Sigmoid colon (tissue), 7 donors: Measurements from ENCODE around the gene AQP6. TPM values are rescaled to one million over a fixed set of nuclear protein-coding genes. Genes with fewer than 3 reads are reported as not detected.

ENCODE experiments used
- DNase-seq: peaks from one replicate; pipeline ENCODE4 v3.0.0-alpha.2; 2019
- H3K27ac ChIP-seq, 4 donors: fragments of 200-600 bp; sonication (generic); one replicate each; pipeline ENCODE4 v1.5.1; 2016 to 2019; ENCODE audit warnings: mild to moderate bottlenecking in 1 of 4
- H3K27me3 ChIP-seq, 3 donors: fragments of 200-600 bp; sonication (generic); one replicate each; pipeline ENCODE4 v1.5.1; 2019; ENCODE audit warnings: mild to moderate bottlenecking in 1 of 3
- H3K36me3 ChIP-seq, 4 donors: fragments of 200-600 bp; sonication (generic); one replicate each; pipeline ENCODE4 v1.5.1; 2016 to 2019
- H3K4me1 ChIP-seq, 4 donors: fragments of 200-600 bp; sonication (generic); one replicate each; pipeline ENCODE4 v1.5.1; 2017 to 2019
- H3K4me3 ChIP-seq, 4 donors: fragments of 200-600 bp; sonication (generic); one replicate each; pipeline ENCODE4 v1.5.1; 2017 to 2019; ENCODE audit warnings: mild to moderate bottlenecking in 2 of 4, moderate library complexity in 1 of 4
- H3K9me3 ChIP-seq, 4 donors: fragments of 200-600 bp in 3 of 4; sonication (generic) in 3 of 4; one replicate each; pipeline versions ENCODE4 v1.5.1 to v1.6.1; 2013 to 2019
- EP300 ChIP-seq, 4 donors: sonication (generic); formaldehyde crosslinking; IDR thresholded peaks; one replicate each; pipeline ENCODE4 v1.6.1; 2017; ENCODE audit warnings: antibody characterized with exemption in 4 of 4
- POLR2A ChIP-seq, 2 donors: fragments of 450-650 bp; IDR thresholded peaks; one replicate each; pipeline ENCODE4 v1.6.1; 2016; ENCODE audit warnings: antibody characterized with exemption in 2 of 2, mild to moderate bottlenecking in 2 of 2, moderate library complexity in 2 of 2
- POLR2AphosphoS5 ChIP-seq, 4 donors: sonication (generic); formaldehyde crosslinking; IDR thresholded peaks; one replicate each; pipeline ENCODE4 v1.6.1; 2017; ENCODE audit warnings: antibody characterized with exemption in 4 of 4
- WGBS, 2 donors: extraction: QIAGEN DNeasy Blood & Tissue Kit; methylation state at CpG; one replicate each; pipeline ENCODE4 v1.1.7; 2013; 5-methylcytosine and 5-hydroxymethylcytosine counted together
- intact Hi-C: fragments of 100-400 bp; cut with DNase I; formaldehyde crosslinking; loops from one replicate; pipeline ENCODE4 v1.15.1; 2023
- polyA plus RNA-seq, 3 donors: library from polyadenylated mRNA; stranded (reverse); fragments of 200-250 nt; gene quantifications; one replicate each; pipeline ENCODE4 v1.2.3, GENCODE V29; 2013
- total RNA-seq, 4 donors: library from RNA; depleted of rRNA; stranded (reverse); fragments of >200 nt; gene quantifications; one replicate each; pipeline ENCODE4 v1.1.0, GENCODE V29; 2016
- TF ChIP-seq, protein P1 (sequence below), 4 experiments: fragments of 450-650 bp in 3 of 4; fragments of 200-600 bp in 1 of 4; IDR thresholded peaks; one replicate each; pipeline ENCODE4 v1.5.1; 2016 to 2019; ENCODE audit warnings: antibody characterized with exemption in 4 of 4, mild to moderate bottlenecking in 3 of 4, moderate library complexity in 2 of 4
- donor health status: healthy with polysubstance abuse.
- donor health status: Bipolar disorder and iron deficiency.
- donor health status: healthy.

AQP6 gene
- total and polyA plus RNA-seq, 7 donors, result 0.12 to 0.83 (median 0.49) TPM; not detected in 2

DNA sequence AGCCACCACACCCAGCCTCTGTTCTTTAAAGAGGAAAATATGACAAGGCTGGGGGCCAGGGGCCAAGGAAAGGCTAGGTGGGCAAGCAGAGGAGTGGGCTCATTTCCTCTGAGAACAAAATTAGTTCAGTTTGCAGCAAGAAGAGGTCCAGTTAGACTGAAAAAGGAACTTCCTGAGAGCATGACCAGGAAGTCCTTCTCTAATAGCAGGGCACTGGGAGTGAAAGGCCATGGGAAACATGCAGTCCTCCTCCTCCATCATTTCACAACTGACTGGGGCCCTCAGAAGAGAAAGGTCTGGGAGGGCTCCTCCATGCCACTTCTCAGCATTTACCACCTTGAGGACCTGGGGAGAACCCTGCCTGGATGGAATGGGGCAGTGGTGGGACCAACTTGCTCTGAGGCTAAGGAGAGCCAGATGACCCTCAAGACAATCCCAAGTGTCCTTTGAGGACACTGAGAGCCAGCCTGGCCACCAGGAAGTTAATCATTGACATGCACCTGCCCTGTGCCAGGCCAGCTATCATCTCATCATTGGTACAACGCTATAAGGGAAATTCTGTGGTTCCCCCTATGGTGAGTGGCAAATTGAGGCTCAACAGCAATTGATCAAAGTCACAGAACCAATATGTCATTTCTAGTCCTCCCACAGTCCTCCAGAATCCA is 20.2 kb upstream of the AQP6 start:
- intact Hi-C loops, result no loop called here
- no peak for DNase-seq

DNA sequence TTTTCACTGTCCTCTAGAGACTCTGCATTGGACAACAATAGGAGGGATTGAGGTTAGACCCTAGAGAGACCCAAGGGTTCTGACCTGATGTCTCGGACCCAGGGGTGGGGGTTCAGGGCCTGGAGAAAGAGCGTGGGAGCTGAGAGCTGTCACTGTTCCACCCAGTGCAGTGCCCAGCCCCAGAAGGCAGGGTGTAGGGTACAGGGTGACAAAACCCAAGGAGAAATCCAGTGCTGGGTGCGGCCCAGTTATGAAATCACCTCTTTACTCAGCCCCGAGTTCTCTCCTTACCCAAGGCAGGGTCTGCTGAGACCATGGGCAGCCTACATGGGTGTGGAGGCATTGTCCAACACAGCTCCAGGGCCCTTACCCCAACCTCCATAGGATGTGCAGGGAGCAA is 19.6 kb upstream of the AQP6 start:
- TF ChIP-seq, protein P1, sequence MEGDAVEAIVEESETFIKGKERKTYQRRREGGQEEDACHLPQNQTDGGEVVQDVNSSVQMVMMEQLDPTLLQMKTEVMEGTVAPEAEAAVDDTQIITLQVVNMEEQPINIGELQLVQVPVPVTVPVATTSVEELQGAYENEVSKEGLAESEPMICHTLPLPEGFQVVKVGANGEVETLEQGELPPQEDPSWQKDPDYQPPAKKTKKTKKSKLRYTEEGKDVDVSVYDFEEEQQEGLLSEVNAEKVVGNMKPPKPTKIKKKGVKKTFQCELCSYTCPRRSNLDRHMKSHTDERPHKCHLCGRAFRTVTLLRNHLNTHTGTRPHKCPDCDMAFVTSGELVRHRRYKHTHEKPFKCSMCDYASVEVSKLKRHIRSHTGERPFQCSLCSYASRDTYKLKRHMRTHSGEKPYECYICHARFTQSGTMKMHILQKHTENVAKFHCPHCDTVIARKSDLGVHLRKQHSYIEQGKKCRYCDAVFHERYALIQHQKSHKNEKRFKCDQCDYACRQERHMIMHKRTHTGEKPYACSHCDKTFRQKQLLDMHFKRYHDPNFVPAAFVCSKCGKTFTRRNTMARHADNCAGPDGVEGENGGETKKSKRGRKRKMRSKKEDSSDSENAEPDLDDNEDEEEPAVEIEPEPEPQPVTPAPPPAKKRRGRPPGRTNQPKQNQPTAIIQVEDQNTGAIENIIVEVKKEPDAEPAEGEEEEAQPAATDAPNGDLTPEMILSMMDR (IDR thresholded peaks at IDR 0.05), result no peak
- TF ChIP-seq EP300 (IDR thresholded peaks at IDR 0.05), result no peak
- no peak for TF ChIP-seq POLR2A (IDR thresholded peaks at IDR 0.05)
- TF ChIP-seq POLR2AphosphoS5 (IDR thresholded peaks at IDR 0.05), result no peak
- H3K4me1 ChIP-seq, result no peaks in the 10 kb centered on the region
- intact Hi-C loops, result no loop called here
- H3K36me3 ChIP-seq, result no peaks in the 10 kb centered on the region
- no peaks in the 10 kb centered on the region for H3K9me3 ChIP-seq
- no peak overlapping the region for H3K4me3 ChIP-seq
- no peak overlapping the region for H3K27ac ChIP-seq
- DNase-seq, result no peak
- H3K27me3 ChIP-seq, result peaks cover 20 to 49% (median 26%) of the 10 kb centered on the region in 3 donors
- WGBS, 2 donors, result 81 to 88% methylated on average over 4 of the region's 4 CpGs

More for the DNA sequence above, 20.2 kb upstream of the AQP6 start:
- no peak overlapping the region for H3K27ac ChIP-seq
- 29 to 73% methylated on average over 1 of the region's 1 CpG for WGBS, 2 donors
- no peaks in the 10 kb centered on the region for H3K9me3 ChIP-seq
- no peaks in the 10 kb centered on the region for H3K4me1 ChIP-seq
- H3K36me3 ChIP-seq, result no peaks in the 10 kb centered on the region
- H3K27me3 ChIP-seq, result peaks cover 20 to 43% (median 24%) of the 10 kb centered on the region in 3 donors
- H3K4me3 ChIP-seq, result no peak overlapping the region
- TF ChIP-seq EP300 (IDR thresholded peaks at IDR 0.05) (no peak), POLR2A (IDR thresholded peaks at IDR 0.05) (no peak), POLR2AphosphoS5 (IDR thresholded peaks at IDR 0.05) (no peak)
- TF ChIP-seq, protein P1 (IDR thresholded peaks at IDR 0.05), result no peak

DNA sequence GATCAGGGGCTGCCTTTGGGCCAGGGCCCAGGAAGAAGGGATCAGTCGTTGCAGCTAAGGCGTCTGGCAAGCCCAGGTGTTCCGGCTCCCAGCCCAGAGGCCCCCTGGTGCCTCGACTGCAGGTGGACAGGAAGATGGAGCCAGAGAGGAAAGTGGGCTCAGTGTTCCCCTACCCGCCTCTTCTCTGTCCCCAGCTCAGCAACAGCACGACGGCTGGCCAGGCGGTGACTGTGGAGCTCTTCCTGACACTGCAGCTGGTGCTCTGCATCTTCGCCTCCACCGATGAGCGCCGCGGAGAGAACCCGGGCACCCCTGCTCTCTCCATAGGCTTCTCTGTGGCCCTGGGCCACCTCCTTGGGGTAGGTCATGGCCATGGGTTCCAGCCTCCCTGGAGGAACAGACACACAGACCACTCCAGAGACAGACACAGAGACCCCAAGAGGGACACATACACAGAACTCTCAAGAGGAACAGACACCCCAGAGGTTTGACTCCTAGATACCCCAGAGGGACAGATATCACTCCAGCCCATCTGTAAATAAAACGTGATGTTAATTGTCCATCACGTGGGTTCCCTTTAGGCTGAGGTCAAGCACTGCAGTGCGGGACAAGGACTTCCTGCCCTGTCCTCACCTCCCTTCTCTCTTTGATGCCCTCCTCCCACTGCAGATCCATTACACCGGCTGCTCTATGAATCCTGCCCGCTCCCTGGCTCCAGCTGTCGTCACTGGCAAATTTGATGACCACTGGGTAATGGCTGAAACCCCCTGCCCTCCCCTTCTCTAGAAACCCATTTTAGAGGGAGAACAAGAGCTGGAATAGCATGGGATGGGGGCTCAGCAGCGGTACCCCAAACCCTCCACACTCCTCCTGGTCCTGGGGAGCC is 18.5 kb upstream of the AQP6 start:
- H3K27me3 ChIP-seq, result peaks cover 23 to 59% (median 36%) of the 10 kb centered on the region in 3 donors
- WGBS, 2 donors, result 76 to 88% methylated on average over 21 of the region's 21 CpGs
- no peak for DNase-seq

DNA sequence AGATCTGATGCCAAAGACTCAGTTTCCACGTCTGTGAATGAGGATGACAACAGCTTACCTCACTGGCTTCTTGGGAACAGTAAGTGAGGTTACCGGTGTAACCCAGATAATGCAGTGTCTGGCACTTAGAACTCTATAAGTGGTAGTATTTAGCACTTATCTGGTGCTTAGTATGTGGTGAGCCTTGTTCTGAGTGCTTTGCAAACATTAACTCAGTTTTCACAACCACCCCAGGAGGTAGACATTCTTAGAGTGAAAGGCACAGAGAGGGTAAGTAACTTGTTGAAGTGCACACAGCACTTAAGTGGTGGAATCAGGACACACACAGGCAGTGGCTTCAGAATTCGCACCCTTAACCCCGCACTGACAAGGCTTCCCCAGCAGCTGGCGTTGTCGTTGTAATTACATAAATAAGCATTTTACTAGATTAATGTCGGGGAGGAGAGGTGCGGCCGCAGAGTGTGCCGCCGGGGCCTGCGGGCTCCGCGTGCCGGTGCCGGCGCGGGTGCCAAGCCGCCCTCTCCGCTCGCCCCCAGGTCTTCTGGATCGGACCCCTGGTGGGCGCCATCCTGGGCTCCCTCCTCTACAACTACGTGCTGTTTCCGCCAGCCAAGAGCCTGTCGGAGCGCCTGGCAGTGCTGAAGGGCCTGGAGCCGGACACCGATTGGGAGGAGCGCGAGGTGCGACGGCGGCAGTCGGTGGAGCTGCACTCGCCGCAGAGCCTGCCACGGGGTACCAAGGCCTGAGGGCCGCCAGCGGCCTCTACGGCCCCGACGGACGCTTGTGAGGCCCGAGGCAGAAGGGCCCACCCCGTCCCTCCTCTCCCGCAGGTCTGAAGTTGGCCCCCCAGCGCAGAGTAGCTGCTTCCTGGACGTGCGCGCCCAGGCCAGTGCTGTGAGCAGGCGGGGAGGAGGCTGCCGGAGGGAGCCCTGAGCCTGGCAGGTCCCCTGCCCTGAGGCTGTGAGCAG is 17.6 kb upstream of the AQP6 start:
- WGBS, 2 donors, result 40 to 74% methylated on average over 53 of the region's 53 CpGs
- no peak for DNase-seq
- TF ChIP-seq EP300 (IDR thresholded peaks at IDR 0.05), result no peak
- TF ChIP-seq POLR2AphosphoS5 (IDR thresholded peaks at IDR 0.05), result no peak
- TF ChIP-seq, protein P1 (IDR thresholded peaks at IDR 0.05), result no peak
- no peak for TF ChIP-seq POLR2A (IDR thresholded peaks at IDR 0.05)
- Histone ChIP-seq H3K27ac (no peak overlapping the region), H3K4me3 (no peak overlapping the region), H3K9me3 (no peaks in the 10 kb centered on the region), H3K27me3 (peaks cover 32 to 69% (median 46%) of the 10 kb centered on the region in 3 donors), H3K4me1 (no peaks in the 10 kb centered on the region), H3K36me3 (no peaks in the 10 kb centered on the region)
- intact Hi-C loops, result no loop called here

More for the DNA sequence above, 18.5 kb upstream of the AQP6 start:
- no peak overlapping the region for H3K27ac ChIP-seq
- H3K9me3 ChIP-seq, result no peaks in the 10 kb centered on the region
- no peaks in the 10 kb centered on the region for H3K4me1 ChIP-seq
- no peaks in the 10 kb centered on the region for H3K36me3 ChIP-seq
- intact Hi-C loops, result no loop called here
- no peak overlapping the region for H3K4me3 ChIP-seq
- no peak for TF ChIP-seq POLR2A (IDR thresholded peaks at IDR 0.05)
- TF ChIP-seq, protein P1 (IDR thresholded peaks at IDR 0.05), result no peak
- TF ChIP-seq EP300 (IDR thresholded peaks at IDR 0.05), result no peak
- TF ChIP-seq POLR2AphosphoS5 (IDR thresholded peaks at IDR 0.05), result no peak
